H1 (cell line): ENCODE data around the gene MSI2. TPM values are rescaled to one million over a fixed set of nuclear protein-coding genes. Genes with fewer than 3 reads are reported as not detected.

ENCODE experiments used
- BCL11A ChIP-seq, 2 experiments: IDR thresholded peaks; one replicate each; pipeline ENCODE4 v1.6.1; 2011; ENCODE audit warnings: low read depth in 2 of 2, low read length in 2 of 2, mild to moderate bottlenecking in 2 of 2
- CEBPB ChIP-seq: IDR thresholded peaks from 2 replicates; pipeline ENCODE4 v1.6.1; 2012; ENCODE audit warnings: low read depth, low read length
- FOSL1 ChIP-seq: IDR thresholded peaks from 2 replicates; pipeline ENCODE4 v1.6.1; 2011; ENCODE audit warnings: mild to moderate bottlenecking, low read depth, low read length, moderate library complexity; ENCODE audit not compliant: insufficient read depth
- JUND ChIP-seq: IDR thresholded peaks from 2 replicates; pipeline ENCODE4 v1.6.1; 2011; ENCODE audit warnings: mild to moderate bottlenecking, improper control_type of control experiment, low read length
- NRF1 ChIP-seq: IDR thresholded peaks from 2 replicates; pipeline ENCODE4 v1.6.1; 2011; ENCODE audit warnings: mild to moderate bottlenecking, low read depth, low read length, improper control_type of control experiment
- RAD21 ChIP-seq, 2 experiments: IDR thresholded peaks in 1 of 2; conservative IDR thresholded peaks in 1 of 2; 2 replicates each; pipeline ENCODE4 v1.6.1; 2011; ENCODE audit warnings: low read depth in 2 of 2, low read length in 2 of 2, improper control_type of control experiment in 1 of 2, inconsistent platforms in 1 of 2, mild to moderate bottlenecking in 1 of 2, moderate library complexity in 1 of 2
- RNF2 ChIP-seq: fragments of 200-900, 300-1000 bp; sonication (generic); IDR thresholded peaks from 2 replicates; pipeline ENCODE4 v1.7.1; 2016; ENCODE audit warnings: borderline replicate concordance, low read depth, mild to moderate bottlenecking, antibody characterized with exemption, low read length; ENCODE audit not compliant: poor library complexity, severe bottlenecking; ENCODE audit errors: missing control alignments
- USF2 ChIP-seq: IDR thresholded peaks from 2 replicates; pipeline ENCODE4 v1.6.1; 2011; ENCODE audit warnings: low read length, improper control_type of control experiment
- polyA plus RNA-seq, 7 experiments: library from polyadenylated mRNA; depleted of rRNA in 3 of 7; stranded (reverse) in 5 of 7; unstranded in 2 of 7; fragments of >200 nt in 5 of 7; fragments of 200-250 nt in 2 of 7; gene quantifications; 1 replicate in 5 of 7; 2 replicates in 1 of 7; 4 replicates in 1 of 7; pipeline versions ENCODE4 v1.2.1 to v1.2.3, GENCODE V29; 2011 to 2013; ENCODE audit warnings: missing spikeins in 2 of 7, mixed read lengths in 2 of 7
- total RNA-seq: library from RNA; stranded (reverse); fragmentation: NEBNext Ultra II Directional; extraction: Animal tissue kit (Norgen Biotek cat#: 25700); gene quantifications from 2 replicates; pipeline ENCODE4 v1.2.1, GENCODE V29; 2021

The MSI2 gene
- total and polyA plus RNA-seq, 2 of the 8 experiments (the other 6 are each of a cell fraction or from before 2014, with no cell fraction given) = 36.7 to 80.6 TPM

GRCh38 chr17:57552114-57552624 is 295.8 kb downstream of the MSI2 start (continued):
- TF ChIP-seq USF2 (no peak), BCL11A (IDR thresholded peaks at IDR 0.05; ENCODE audit: low read depth in 2 of 2, low read length in 2 of 2) (no peak), RAD21 (IDR thresholded peaks at IDR 0.05 in 1 of 2, conservative IDR thresholded peaks at IDR 0.05 in 1 of 2; ENCODE audit: low read depth in 2 of 2, low read length in 2 of 2) (peak; percentile 56 to 69), RNF2 (no peak), JUND (no peak), CEBPB (no peak), FOSL1 (no peak), NRF1 (no peak)
